Progenitor cell of endocrine pancreas (in vitro differentiated cells): ENCODE measurements around the gene NUP133. TPM values are rescaled to one million over a fixed set of nuclear protein-coding genes. Genes with fewer than 3 reads are reported as not detected.

ENCODE experiments used
- DNase-seq: peaks from one replicate; pipeline ENCODE4 v3.0.0; 2021; ENCODE audit warnings: low spot score; ENCODE audit not compliant: unreplicated experiment
- H3K27ac Mint-ChIP-seq: 2 replicates; pipeline ENCODE4 v1.8.0; 2021; ENCODE audit warnings: mild to moderate bottlenecking, moderate library complexity, mixed read lengths
- H3K27me3 Mint-ChIP-seq: 2 replicates; pipeline ENCODE4 v1.8.0; 2021; ENCODE audit warnings: mixed read lengths
- H3K36me3 Mint-ChIP-seq: 2 replicates; pipeline ENCODE4 v1.8.0; 2022; ENCODE audit warnings: mixed read lengths; ENCODE audit not compliant: insufficient read depth
- H3K4me1 Mint-ChIP-seq: 2 replicates; pipeline ENCODE4 v1.8.0; 2021; ENCODE audit warnings: low read depth, mixed read lengths
- H3K4me3 Mint-ChIP-seq: 2 replicates; pipeline ENCODE4 v1.8.0; 2021; ENCODE audit warnings: low read depth, mild to moderate bottlenecking, moderate library complexity, mixed read lengths
- H3K9me3 Mint-ChIP-seq: 2 replicates; pipeline ENCODE4 v1.8.0; 2021; ENCODE audit warnings: low read depth, mixed read lengths
- total RNA-seq: library from RNA; stranded (reverse); gene quantifications from 2 replicates; pipeline ENCODE4 v1.2.1, GENCODE V29; 2021
- TF ChIP-seq, protein P1 (sequence below): fragments of 200-600 bp; sonication (generic); IDR thresholded peaks from one replicate; pipeline ENCODE4 v1.5.0; 2021; ENCODE audit warnings: antibody characterized with exemption, mild to moderate bottlenecking; ENCODE audit not compliant: unreplicated experiment

Gene NUP133
- total RNA-seq, 1 donor from 2014 or later = 53.5 TPM

GRCh38 chr1:229452956-229453801, 55.0 kb downstream of the NUP133 start:
- Mint-ChIP-seq H3K9me3 (no peaks in the 10 kb centered on the region), H3K36me3 (peaks cover 15% of the 10 kb centered on the region), H3K4me1 (no peaks in the 10 kb centered on the region), H3K27me3 (no peaks in the 10 kb centered on the region), H3K4me3 (no peak overlapping the region), H3K27ac (no peak overlapping the region)
- TF ChIP-seq, protein P1, sequence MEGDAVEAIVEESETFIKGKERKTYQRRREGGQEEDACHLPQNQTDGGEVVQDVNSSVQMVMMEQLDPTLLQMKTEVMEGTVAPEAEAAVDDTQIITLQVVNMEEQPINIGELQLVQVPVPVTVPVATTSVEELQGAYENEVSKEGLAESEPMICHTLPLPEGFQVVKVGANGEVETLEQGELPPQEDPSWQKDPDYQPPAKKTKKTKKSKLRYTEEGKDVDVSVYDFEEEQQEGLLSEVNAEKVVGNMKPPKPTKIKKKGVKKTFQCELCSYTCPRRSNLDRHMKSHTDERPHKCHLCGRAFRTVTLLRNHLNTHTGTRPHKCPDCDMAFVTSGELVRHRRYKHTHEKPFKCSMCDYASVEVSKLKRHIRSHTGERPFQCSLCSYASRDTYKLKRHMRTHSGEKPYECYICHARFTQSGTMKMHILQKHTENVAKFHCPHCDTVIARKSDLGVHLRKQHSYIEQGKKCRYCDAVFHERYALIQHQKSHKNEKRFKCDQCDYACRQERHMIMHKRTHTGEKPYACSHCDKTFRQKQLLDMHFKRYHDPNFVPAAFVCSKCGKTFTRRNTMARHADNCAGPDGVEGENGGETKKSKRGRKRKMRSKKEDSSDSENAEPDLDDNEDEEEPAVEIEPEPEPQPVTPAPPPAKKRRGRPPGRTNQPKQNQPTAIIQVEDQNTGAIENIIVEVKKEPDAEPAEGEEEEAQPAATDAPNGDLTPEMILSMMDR = peak; percentile 63
- no peak for DNase-seq

GRCh38 chr1:229448845-229449244, 59.3 kb downstream of the NUP133 start:
- Mint-ChIP-seq H3K4me1 (no peaks in the 10 kb centered on the region), H3K36me3 (peaks cover 19% of the 10 kb centered on the region), H3K9me3 (no peaks in the 10 kb centered on the region), H3K4me3 (no peak overlapping the region), H3K27me3 (no peaks in the 10 kb centered on the region), H3K27ac (no peak overlapping the region)
- TF ChIP-seq, protein P1 = no peak
- DNase-seq = no peak

DNA sequence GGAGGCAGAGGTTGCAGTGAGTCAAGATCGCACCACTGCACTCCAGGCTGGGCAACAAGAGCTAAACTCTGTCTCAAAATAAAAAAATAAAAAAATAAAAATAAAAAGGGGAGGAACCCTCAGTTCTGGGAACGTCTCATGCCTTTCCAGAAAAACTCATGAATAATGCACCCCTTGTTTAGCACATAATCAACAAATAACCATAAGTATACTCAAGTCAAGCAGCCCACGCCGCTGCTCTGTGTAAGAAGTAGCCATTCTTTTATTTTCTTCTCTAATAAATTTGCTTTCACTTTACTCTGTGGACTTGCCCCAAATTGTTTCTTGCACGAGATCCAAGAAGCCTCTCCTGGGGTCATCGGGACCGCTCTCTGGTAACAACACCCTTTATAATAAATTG, 59.8 kb downstream of the NUP133 start:
- Mint-ChIP-seq H3K4me1 (no peaks in the 10 kb centered on the region), H3K27ac (no peak overlapping the region), H3K9me3 (no peaks in the 10 kb centered on the region), H3K4me3 (no peak overlapping the region), H3K27me3 (no peaks in the 10 kb centered on the region), H3K36me3 (peaks cover 18% of the 10 kb centered on the region)
- TF ChIP-seq, protein P1 = no peak
- no peak for DNase-seq

GRCh38 chr1:229447809-229448252, 60.3 kb downstream of the NUP133 start:
- peaks cover 17% of the 10 kb centered on the region for H3K36me3 Mint-ChIP-seq
- no peak overlapping the region for H3K27ac Mint-ChIP-seq
- no peaks in the 10 kb centered on the region for H3K27me3 Mint-ChIP-seq
- TF ChIP-seq, protein P1 = no peak
- H3K4me3 Mint-ChIP-seq = no peak overlapping the region
- no peaks in the 10 kb centered on the region for H3K9me3 Mint-ChIP-seq
- DNase-seq = no peak
- H3K4me1 Mint-ChIP-seq = no peaks in the 10 kb centered on the region

DNA sequence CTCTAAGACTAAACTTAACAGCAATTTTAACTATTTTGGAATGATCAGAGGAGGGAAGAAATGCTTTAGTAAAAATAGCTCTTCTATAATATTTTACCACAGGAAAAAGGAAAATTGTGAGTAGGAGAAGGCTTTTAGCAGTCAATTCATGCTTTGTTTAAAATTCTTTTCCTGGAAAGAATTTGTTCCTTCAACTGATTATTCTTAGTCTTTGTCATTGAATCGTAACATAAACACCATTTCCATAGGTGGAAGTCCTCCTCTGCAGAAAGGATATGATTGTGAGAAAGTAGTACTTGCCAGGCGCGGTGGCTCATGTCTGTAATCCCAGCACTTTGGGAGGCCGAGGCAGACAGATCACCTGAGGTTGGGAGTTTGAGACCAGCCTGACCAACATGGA, 62.3 kb downstream of the NUP133 start:
- H3K9me3 Mint-ChIP-seq = no peaks in the 10 kb centered on the region
- peaks cover 19% of the 10 kb centered on the region for H3K36me3 Mint-ChIP-seq
- H3K27ac Mint-ChIP-seq = no peak overlapping the region

More for the DNA sequence above, 62.3 kb downstream of the NUP133 start:
- Mint-ChIP-seq H3K27me3 (no peaks in the 10 kb centered on the region), H3K4me1 (no peaks in the 10 kb centered on the region), H3K4me3 (no peak overlapping the region)
- TF ChIP-seq, protein P1 = no peak
- no peak for DNase-seq
